ENCODE results near the gene GPR35. TPM values are rescaled to one million over a fixed set of nuclear protein-coding genes. Genes with fewer than 3 reads are reported as not detected.
"Not testable (repeated sequence)": the region's sequence is repeated elsewhere in the genome, so short reads cannot be mapped to it uniquely, and the experiment has no call there.

The GPR35 gene
- polyA plus RNA-seq, 3 donors = 1.7 to 3.2 (median 1.9) TPM

GRCh38 chr2:240616860-240617666 lies 8.2 kb upstream of the GPR35 start:
- not testable (repeated sequence) for DNase-seq (ENCODE audit: extremely low read depth in 1 of 11, low read depth in 9 of 11, low spot score in 4 of 11)

GRCh38 chr2:240618776-240619175 lies 6.5 kb upstream of the GPR35 start:
- DNase-seq (ENCODE audit: extremely low read depth in 1 of 11, low read depth in 9 of 11, low spot score in 4 of 11) = no peak

- DNase-seq (ENCODE audit: extremely low read depth in 1 of 11, low read depth in 9 of 11, low spot score in 4 of 11) = no peak
Observed at GRCh38 chr2:240619506-240620148, 5.7 kb upstream of the GPR35 start.

- no peak for DNase-seq (ENCODE audit: extremely low read depth in 1 of 11, low read depth in 9 of 11, low spot score in 4 of 11)
Observed at GRCh38 chr2:240620149-240620731, 5.0 kb upstream of the GPR35 start.

- DNase-seq (ENCODE audit: extremely low read depth in 1 of 11, low read depth in 9 of 11, low spot score in 4 of 11) = no peak
Observed at GRCh38 chr2:240620859-240621258, 4.4 kb upstream of the GPR35 start.

GRCh38 chr2:240622060-240622411 lies 3.2 kb upstream of the GPR35 start:
- DNase-seq (ENCODE audit: extremely low read depth in 1 of 11, low read depth in 9 of 11, low spot score in 4 of 11) = no peak

- DNase-seq (ENCODE audit: extremely low read depth in 1 of 11, low read depth in 9 of 11, low spot score in 4 of 11) = peak in 2 of 11 donors; percentile 25 to 42
Observed at GRCh38 chr2:240622531-240623235, 2.6 kb upstream of the GPR35 start.

GRCh38 chr2:240623531-240624010 lies 1.7 kb upstream of the GPR35 start:
- DNase-seq (ENCODE audit: extremely low read depth in 1 of 11, low read depth in 9 of 11, low spot score in 4 of 11) = no peak

- no peak for DNase-seq (ENCODE audit: extremely low read depth in 1 of 11, low read depth in 9 of 11, low spot score in 4 of 11)
Observed at GRCh38 chr2:240624011-240624949, 1.0 kb upstream of the GPR35 start.

GRCh38 chr2:240626531-240627300 lies 1.4 kb downstream of the GPR35 start:
- no peak for DNase-seq (ENCODE audit: extremely low read depth in 1 of 11, low read depth in 9 of 11, low spot score in 4 of 11)

- no peak for DNase-seq (ENCODE audit: extremely low read depth in 1 of 11, low read depth in 9 of 11, low spot score in 4 of 11)
Observed at GRCh38 chr2:240627736-240628506, 2.6 kb downstream of the GPR35 start.

GRCh38 chr2:240628507-240628807 lies 3.2 kb downstream of the GPR35 start:
- DNase-seq (ENCODE audit: extremely low read depth in 1 of 11, low read depth in 9 of 11, low spot score in 4 of 11) = no peak

- DNase-seq (ENCODE audit: extremely low read depth in 1 of 11, low read depth in 9 of 11, low spot score in 4 of 11) = no peak
Observed at GRCh38 chr2:240628808-240629618, 3.7 kb downstream of the GPR35 start.

- no peak for DNase-seq (ENCODE audit: extremely low read depth in 1 of 11, low read depth in 9 of 11, low spot score in 4 of 11)
Observed at GRCh38 chr2:240629619-240629967, 4.3 kb downstream of the GPR35 start.

- no peak for DNase-seq (ENCODE audit: extremely low read depth in 1 of 11, low read depth in 9 of 11, low spot score in 4 of 11)
Observed at GRCh38 chr2:240629968-240630770, 4.9 kb downstream of the GPR35 start.

Measured in renal cortex interstitium (tissue), 11 donors.